Breast epithelium (tissue), 4 donors: ENCODE data around the gene KPNB1. TPM values are rescaled to one million over a fixed set of nuclear protein-coding genes. Genes with fewer than 3 reads are reported as not detected.

ENCODE experiments used
- DNase-seq, 2 donors: peaks; one replicate each; pipeline ENCODE4 v3.0.0-alpha.2; 2019; ENCODE audit warnings: low spot score in 2 of 2
- H3K27ac ChIP-seq, 2 donors: fragments of 200-600 bp; sonication (generic) in 1 of 2; one replicate each; pipeline ENCODE4 v1.5.1; 2016 to 2019; ENCODE audit warnings: mild to moderate bottlenecking in 1 of 2
- H3K27me3 ChIP-seq, 2 donors: fragments of 200-600 bp; sonication (generic) in 1 of 2; one replicate each; pipeline versions ENCODE4 v1.5.1 to v1.6.0; 2017 to 2019; ENCODE audit warnings: control low read depth in 1 of 2, mild to moderate bottlenecking in 1 of 2
- H3K36me3 ChIP-seq: fragments of 200-600 bp; one replicate; pipeline ENCODE4 v1.5.1; 2019
- H3K4me1 ChIP-seq, 2 donors: fragments of 200-600 bp; sonication (generic); one replicate each; pipeline ENCODE4 v1.5.1; 2016 to 2019; ENCODE audit warnings: control low read depth in 1 of 2
- H3K4me3 ChIP-seq, 3 donors: fragments of 200-600 bp; sonication (generic); 1 replicate in 2 of 3; 2 replicates in 1 of 3; pipeline ENCODE4 v1.5.1; 2016 to 2019; ENCODE audit warnings: mild to moderate bottlenecking in 3 of 3, moderate library complexity in 2 of 3
- H3K9me3 ChIP-seq, 2 donors: fragments of 200-600 bp; sonication (generic) in 1 of 2; one replicate each; pipeline ENCODE4 v1.5.1; 2016 to 2019; ENCODE audit warnings: control low read depth in 1 of 2
- CTCF ChIP-seq, 3 donors: fragments of 450-650 bp; IDR thresholded peaks; one replicate each; pipeline ENCODE4 v1.5.1; 2016 to 2017; ENCODE audit warnings: antibody characterized with exemption in 3 of 3, mild to moderate bottlenecking in 3 of 3, moderate library complexity in 3 of 3
- POLR2A ChIP-seq: fragments of 450-650 bp; IDR thresholded peaks from one replicate; pipeline ENCODE4 v1.6.1; 2016; ENCODE audit warnings: antibody characterized with exemption, mild to moderate bottlenecking, moderate library complexity
- POLR2AphosphoS5 ChIP-seq, 3 donors: sonication (generic); formaldehyde crosslinking; IDR thresholded peaks; one replicate each; pipeline ENCODE4 v1.6.1; 2017; ENCODE audit warnings: antibody characterized with exemption in 3 of 3
- intact Hi-C: fragments of 100-400 bp; cut with DNase I; formaldehyde crosslinking; loops from one replicate; pipeline ENCODE4 v1.15.1; 2023; ENCODE audit warnings: low total_unique reads
- total RNA-seq, 3 donors: library from RNA; depleted of rRNA; stranded (reverse); fragments of >200 nt; gene quantifications; one replicate each; pipeline ENCODE4 v1.1.0, GENCODE V29; 2016

Gene KPNB1
- total RNA-seq, 3 donors from 2014 or later = 148 to 238 (median 189) TPM

- Histone ChIP-seq H3K9me3 (no peaks in the 10 kb centered on the region), H3K4me3 (no peak overlapping the region), H3K27me3 (peaks cover 0 to 18% of the 10 kb centered on the region in 2 donors), H3K4me1 (peaks cover 0 to 5% of the 10 kb centered on the region in 2 donors), H3K27ac (no peak overlapping the region), H3K36me3 (no peaks in the 10 kb centered on the region)
- intact Hi-C loops = no loop called here
- no peak for TF ChIP-seq POLR2A
- no peak for TF ChIP-seq CTCF (IDR thresholded peaks at IDR 0.05)
- no peak for TF ChIP-seq POLR2AphosphoS5 (IDR thresholded peaks at IDR 0.05)
- no peak for DNase-seq
Observed at GRCh38 chr17:47717979-47718621, 68.4 kb downstream of the KPNB1 start.

GRCh38 chr17:47718634-47719405, 69.1 kb downstream of the KPNB1 start:
- TF ChIP-seq POLR2AphosphoS5 (IDR thresholded peaks at IDR 0.05) (no peak), POLR2A (no peak), CTCF (IDR thresholded peaks at IDR 0.05) (no peak)
- DNase-seq = no peak
- Histone ChIP-seq H3K4me1 (peaks cover 0 to 5% of the 10 kb centered on the region in 2 donors), H3K36me3 (no peaks in the 10 kb centered on the region), H3K27me3 (peaks cover 0 to 18% of the 10 kb centered on the region in 2 donors), H3K4me3 (no peak overlapping the region), H3K27ac (no peak overlapping the region), H3K9me3 (no peaks in the 10 kb centered on the region)
- intact Hi-C loops = no loop called here

GRCh38 chr17:47719411-47720152, 69.9 kb downstream of the KPNB1 start:
- no peaks in the 10 kb centered on the region for H3K9me3 ChIP-seq
- TF ChIP-seq POLR2AphosphoS5 (IDR thresholded peaks at IDR 0.05) (no peak), POLR2A (no peak), CTCF (IDR thresholded peaks at IDR 0.05) (no peak)
- DNase-seq = no peak
- no peak overlapping the region for H3K4me3 ChIP-seq
- no peak overlapping the region for H3K27ac ChIP-seq
- H3K27me3 ChIP-seq = peaks cover 0 to 18% of the 10 kb centered on the region in 2 donors
- H3K4me1 ChIP-seq = peaks cover 0 to 5% of the 10 kb centered on the region in 2 donors
- intact Hi-C loops = no loop called here
- no peaks in the 10 kb centered on the region for H3K36me3 ChIP-seq

GRCh38 chr17:47720196-47720595, 70.5 kb downstream of the KPNB1 start:
- Histone ChIP-seq H3K9me3 (no peaks in the 10 kb centered on the region), H3K36me3 (no peaks in the 10 kb centered on the region), H3K4me1 (peaks cover 0 to 5% of the 10 kb centered on the region in 2 donors), H3K4me3 (no peak overlapping the region), H3K27ac (no peak overlapping the region), H3K27me3 (peaks cover 0 to 18% of the 10 kb centered on the region in 2 donors)
- intact Hi-C loops = no loop called here
- no peak for TF ChIP-seq POLR2A
- TF ChIP-seq POLR2AphosphoS5 (IDR thresholded peaks at IDR 0.05) = no peak
- no peak for TF ChIP-seq CTCF (IDR thresholded peaks at IDR 0.05)
- no peak for DNase-seq
